ENCODE measurements around the gene SPAG5. TPM values are rescaled to one million over a fixed set of nuclear protein-coding genes. Genes with fewer than 3 reads are reported as not detected.
A peak's percentile ranks its signal among the peaks of the same experiment; 100 is the strongest.

The SPAG5 gene
- total and polyA plus RNA-seq, 4 donors, result 10.6 to 41.8 (median 12.8) TPM

DNA sequence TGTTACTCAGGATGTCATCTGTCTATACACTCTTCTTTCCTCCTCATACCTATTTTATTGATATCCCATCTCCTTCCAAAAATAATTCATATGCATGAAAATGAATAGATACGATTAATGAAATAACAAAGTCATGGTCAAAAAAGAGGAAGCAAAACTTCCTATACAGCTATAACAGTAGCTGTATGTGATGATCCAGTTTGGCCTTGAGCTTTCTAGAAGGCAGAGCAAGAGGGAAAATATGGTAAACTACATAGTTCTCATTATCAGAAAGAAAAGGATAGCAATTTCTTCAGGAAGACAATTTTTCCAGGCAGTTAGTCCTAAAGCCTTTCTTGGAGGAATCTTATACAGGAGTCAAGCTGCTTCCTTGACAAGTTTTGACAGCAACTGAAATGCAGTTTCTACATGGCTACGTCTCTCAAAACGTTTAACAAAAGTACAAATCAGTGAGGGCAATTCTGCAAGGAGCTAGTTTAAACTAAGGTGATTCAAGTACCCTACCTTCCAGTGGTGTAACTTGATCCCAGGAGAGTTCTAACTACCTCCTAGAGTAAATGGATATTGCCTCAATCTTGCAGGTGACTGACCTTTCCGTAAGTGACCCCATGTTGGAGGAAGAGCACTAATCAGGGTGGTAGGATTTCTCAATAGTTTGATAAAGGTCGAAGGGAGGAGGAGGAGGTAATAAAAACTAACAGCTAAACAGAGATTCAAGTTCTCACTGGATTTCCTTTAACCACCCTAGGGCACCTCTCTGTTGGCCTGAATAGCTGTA is 1.0 kb downstream of the SPAG5 start:
- H3K9me3 ChIP-seq (ENCODE audit: control insufficient read depth in 4 of 4, low read length in 3 of 4), result no peaks in the 10 kb centered on the region
- peak overlapping the region in 2 of 3 donors; percentile 61 to 85 for H3K4me3 ChIP-seq (ENCODE audit: low read depth in 1 of 3, low read length in 3 of 3)
- DNase-seq (ENCODE audit: low spot score), result no peak
- peaks cover 0 to 4% (median under 1%) of the 10 kb centered on the region in 4 donors for H3K36me3 ChIP-seq (ENCODE audit: control insufficient read depth in 4 of 4, insufficient read depth in 3 of 4, low read depth in 1 of 4, low read length in 3 of 4)
- TF ChIP-seq EGR1 (IDR thresholded peaks at IDR 0.05; ENCODE audit: low read depth in 2 of 2) (peak in 1 of 2 donors; percentile 73), RAD21 (IDR thresholded peaks at IDR 0.05) (peak; percentile 25 to 48), SP1 (IDR thresholded peaks at IDR 0.05) (peak; percentile 83), HNF4G (IDR thresholded peaks at IDR 0.05) (peak; percentile 42), FOXA1 (IDR thresholded peaks at IDR 0.05) (peak; percentile 21), HNF4A (conservative IDR thresholded peaks at IDR 0.05) (peak; percentile 84 to 85), YY1 (IDR thresholded peaks at IDR 0.05) (peak; percentile 75), TAF1 (conservative IDR thresholded peaks at IDR 0.05) (no peak), JUND (IDR thresholded peaks at IDR 0.05) (peak; percentile 41 to 79), GABPA (IDR thresholded peaks at IDR 0.05 in 1 of 2, conservative IDR thresholded peaks at IDR 0.05 in 1 of 2) (no peak), NR2F2 (IDR thresholded peaks at IDR 0.05) (peak; percentile 73), RXRA (IDR thresholded peaks at IDR 0.05) (peak; percentile 98), FOXA2 (IDR thresholded peaks at IDR 0.05) (no peak)
- TF ChIP-seq, protein P1, sequence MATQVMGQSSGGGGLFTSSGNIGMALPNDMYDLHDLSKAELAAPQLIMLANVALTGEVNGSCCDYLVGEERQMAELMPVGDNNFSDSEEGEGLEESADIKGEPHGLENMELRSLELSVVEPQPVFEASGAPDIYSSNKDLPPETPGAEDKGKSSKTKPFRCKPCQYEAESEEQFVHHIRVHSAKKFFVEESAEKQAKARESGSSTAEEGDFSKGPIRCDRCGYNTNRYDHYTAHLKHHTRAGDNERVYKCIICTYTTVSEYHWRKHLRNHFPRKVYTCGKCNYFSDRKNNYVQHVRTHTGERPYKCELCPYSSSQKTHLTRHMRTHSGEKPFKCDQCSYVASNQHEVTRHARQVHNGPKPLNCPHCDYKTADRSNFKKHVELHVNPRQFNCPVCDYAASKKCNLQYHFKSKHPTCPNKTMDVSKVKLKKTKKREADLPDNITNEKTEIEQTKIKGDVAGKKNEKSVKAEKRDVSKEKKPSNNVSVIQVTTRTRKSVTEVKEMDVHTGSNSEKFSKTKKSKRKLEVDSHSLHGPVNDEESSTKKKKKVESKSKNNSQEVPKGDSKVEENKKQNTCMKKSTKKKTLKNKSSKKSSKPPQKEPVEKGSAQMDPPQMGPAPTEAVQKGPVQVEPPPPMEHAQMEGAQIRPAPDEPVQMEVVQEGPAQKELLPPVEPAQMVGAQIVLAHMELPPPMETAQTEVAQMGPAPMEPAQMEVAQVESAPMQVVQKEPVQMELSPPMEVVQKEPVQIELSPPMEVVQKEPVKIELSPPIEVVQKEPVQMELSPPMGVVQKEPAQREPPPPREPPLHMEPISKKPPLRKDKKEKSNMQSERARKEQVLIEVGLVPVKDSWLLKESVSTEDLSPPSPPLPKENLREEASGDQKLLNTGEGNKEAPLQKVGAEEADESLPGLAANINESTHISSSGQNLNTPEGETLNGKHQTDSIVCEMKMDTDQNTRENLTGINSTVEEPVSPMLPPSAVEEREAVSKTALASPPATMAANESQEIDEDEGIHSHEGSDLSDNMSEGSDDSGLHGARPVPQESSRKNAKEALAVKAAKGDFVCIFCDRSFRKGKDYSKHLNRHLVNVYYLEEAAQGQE (IDR thresholded peaks at IDR 0.05), result peak; percentile 57
- TF ChIP-seq, protein P2, sequence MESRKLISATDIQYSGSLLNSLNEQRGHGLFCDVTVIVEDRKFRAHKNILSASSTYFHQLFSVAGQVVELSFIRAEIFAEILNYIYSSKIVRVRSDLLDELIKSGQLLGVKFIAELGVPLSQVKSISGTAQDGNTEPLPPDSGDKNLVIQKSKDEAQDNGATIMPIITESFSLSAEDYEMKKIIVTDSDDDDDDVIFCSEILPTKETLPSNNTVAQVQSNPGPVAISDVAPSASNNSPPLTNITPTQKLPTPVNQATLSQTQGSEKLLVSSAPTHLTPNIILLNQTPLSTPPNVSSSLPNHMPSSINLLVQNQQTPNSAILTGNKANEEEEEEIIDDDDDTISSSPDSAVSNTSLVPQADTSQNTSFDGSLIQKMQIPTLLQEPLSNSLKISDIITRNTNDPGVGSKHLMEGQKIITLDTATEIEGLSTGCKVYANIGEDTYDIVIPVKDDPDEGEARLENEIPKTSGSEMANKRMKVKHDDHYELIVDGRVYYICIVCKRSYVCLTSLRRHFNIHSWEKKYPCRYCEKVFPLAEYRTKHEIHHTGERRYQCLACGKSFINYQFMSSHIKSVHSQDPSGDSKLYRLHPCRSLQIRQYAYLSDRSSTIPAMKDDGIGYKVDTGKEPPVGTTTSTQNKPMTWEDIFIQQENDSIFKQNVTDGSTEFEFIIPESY (IDR thresholded peaks at IDR 0.05), result peak; percentile 46
- TF ChIP-seq, protein P3, sequence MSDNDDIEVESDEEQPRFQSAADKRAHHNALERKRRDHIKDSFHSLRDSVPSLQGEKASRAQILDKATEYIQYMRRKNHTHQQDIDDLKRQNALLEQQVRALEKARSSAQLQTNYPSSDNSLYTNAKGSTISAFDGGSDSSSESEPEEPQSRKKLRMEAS (IDR thresholded peaks at IDR 0.05), result peak; percentile 83
- TF ChIP-seq, protein P4, sequence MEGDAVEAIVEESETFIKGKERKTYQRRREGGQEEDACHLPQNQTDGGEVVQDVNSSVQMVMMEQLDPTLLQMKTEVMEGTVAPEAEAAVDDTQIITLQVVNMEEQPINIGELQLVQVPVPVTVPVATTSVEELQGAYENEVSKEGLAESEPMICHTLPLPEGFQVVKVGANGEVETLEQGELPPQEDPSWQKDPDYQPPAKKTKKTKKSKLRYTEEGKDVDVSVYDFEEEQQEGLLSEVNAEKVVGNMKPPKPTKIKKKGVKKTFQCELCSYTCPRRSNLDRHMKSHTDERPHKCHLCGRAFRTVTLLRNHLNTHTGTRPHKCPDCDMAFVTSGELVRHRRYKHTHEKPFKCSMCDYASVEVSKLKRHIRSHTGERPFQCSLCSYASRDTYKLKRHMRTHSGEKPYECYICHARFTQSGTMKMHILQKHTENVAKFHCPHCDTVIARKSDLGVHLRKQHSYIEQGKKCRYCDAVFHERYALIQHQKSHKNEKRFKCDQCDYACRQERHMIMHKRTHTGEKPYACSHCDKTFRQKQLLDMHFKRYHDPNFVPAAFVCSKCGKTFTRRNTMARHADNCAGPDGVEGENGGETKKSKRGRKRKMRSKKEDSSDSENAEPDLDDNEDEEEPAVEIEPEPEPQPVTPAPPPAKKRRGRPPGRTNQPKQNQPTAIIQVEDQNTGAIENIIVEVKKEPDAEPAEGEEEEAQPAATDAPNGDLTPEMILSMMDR (IDR thresholded peaks at IDR 0.05; ENCODE audit: low read depth, low read length, missing input control), result no peak
- TF ChIP-seq, protein P5, sequence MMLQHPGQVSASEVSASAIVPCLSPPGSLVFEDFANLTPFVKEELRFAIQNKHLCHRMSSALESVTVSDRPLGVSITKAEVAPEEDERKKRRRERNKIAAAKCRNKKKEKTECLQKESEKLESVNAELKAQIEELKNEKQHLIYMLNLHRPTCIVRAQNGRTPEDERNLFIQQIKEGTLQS (IDR thresholded peaks at IDR 0.05), result peak; percentile 48
- 21% methylated on average over 5 of the region's 5 CpGs for WGBS
- peak overlapping the region; percentile 94 to 97 for H3K27ac ChIP-seq (ENCODE audit: low read depth in 1 of 2, low read length in 2 of 2)
- no peak overlapping the region for H3K9ac ChIP-seq (ENCODE audit: low read depth in 1 of 2, low read length in 2 of 2)
- peaks cover 6 to 25% (median 17%) of the 10 kb centered on the region in 4 donors for H3K4me1 ChIP-seq (ENCODE audit: control insufficient read depth in 4 of 4, insufficient read depth in 4 of 4, low read length in 3 of 4)
- H3K27me3 ChIP-seq (ENCODE audit: control insufficient read depth in 4 of 4, insufficient read depth in 4 of 4, low read length in 3 of 4), result no peaks in the 10 kb centered on the region

All from liver (tissue), 9 donors.